ENCODE results near the gene TMEM120B.

The TMEM120B gene

GRCh38 chr12:121806009-121806545, 93.5 kb downstream of the TMEM120B start:
- no peak for DNase-seq

GRCh38 chr12:121806546-121807423, 94.2 kb downstream of the TMEM120B start:
- DNase-seq = no peak

GRCh38 chr12:121807642-121808347, 95.2 kb downstream of the TMEM120B start:
- no peak for DNase-seq

- no peak for DNase-seq
Measured at GRCh38 chr12:121808623-121809022, 96.1 kb downstream of the TMEM120B start.

GRCh38 chr12:121809712-121810116, 97.2 kb downstream of the TMEM120B start:
- no peak for DNase-seq

- no peak for DNase-seq
Measured at GRCh38 chr12:121810234-121810817, 97.8 kb downstream of the TMEM120B start.

- no peak for DNase-seq
Measured at GRCh38 chr12:121810833-121811433, 98.4 kb downstream of the TMEM120B start.

- no peak for DNase-seq
Measured at GRCh38 chr12:121811434-121812319, 99.1 kb downstream of the TMEM120B start.

GRCh38 chr12:121812320-121812871, 99.8 kb downstream of the TMEM120B start:
- no peak for DNase-seq

- DNase-seq = no peak
Measured at GRCh38 chr12:121812921-121813896, 100.7 kb downstream of the TMEM120B start.

- no peak for DNase-seq
Measured at GRCh38 chr12:121813951-121814350, 101.4 kb downstream of the TMEM120B start.

- no peak for DNase-seq
Measured at GRCh38 chr12:121814429-121815119, 102.0 kb downstream of the TMEM120B start.

- DNase-seq = no peak
Measured at GRCh38 chr12:121815263-121815662, 102.7 kb downstream of the TMEM120B start.

GRCh38 chr12:121816925-121817647, 104.5 kb downstream of the TMEM120B start:
- no peak for DNase-seq

GRCh38 chr12:121817648-121818043, 105.1 kb downstream of the TMEM120B start:
- no peak for DNase-seq

GRCh38 chr12:121819212-121819949, 106.8 kb downstream of the TMEM120B start:
- no peak for DNase-seq

GRCh38 chr12:121820056-121820455, 107.5 kb downstream of the TMEM120B start:
- no peak for DNase-seq

- DNase-seq = no peak
Measured at GRCh38 chr12:121822393-121823100, 110.0 kb downstream of the TMEM120B start.

Measured in CD4-positive, alpha-beta T cell treated with Interleukin-4 for 4 hours (primary cell).